HG03457 (cell line): Measurements from ENCODE around the gene LDLRAD4.

Experiments
- ATAC-seq: cut with Tn5 transposase; IDR thresholded peaks from one replicate; pipeline ENCODE4 v1.9.1; 2021; ENCODE audit warnings: moderate number of reproducible peaks; ENCODE audit not compliant: unreplicated experiment

LDLRAD4 gene

DNA sequence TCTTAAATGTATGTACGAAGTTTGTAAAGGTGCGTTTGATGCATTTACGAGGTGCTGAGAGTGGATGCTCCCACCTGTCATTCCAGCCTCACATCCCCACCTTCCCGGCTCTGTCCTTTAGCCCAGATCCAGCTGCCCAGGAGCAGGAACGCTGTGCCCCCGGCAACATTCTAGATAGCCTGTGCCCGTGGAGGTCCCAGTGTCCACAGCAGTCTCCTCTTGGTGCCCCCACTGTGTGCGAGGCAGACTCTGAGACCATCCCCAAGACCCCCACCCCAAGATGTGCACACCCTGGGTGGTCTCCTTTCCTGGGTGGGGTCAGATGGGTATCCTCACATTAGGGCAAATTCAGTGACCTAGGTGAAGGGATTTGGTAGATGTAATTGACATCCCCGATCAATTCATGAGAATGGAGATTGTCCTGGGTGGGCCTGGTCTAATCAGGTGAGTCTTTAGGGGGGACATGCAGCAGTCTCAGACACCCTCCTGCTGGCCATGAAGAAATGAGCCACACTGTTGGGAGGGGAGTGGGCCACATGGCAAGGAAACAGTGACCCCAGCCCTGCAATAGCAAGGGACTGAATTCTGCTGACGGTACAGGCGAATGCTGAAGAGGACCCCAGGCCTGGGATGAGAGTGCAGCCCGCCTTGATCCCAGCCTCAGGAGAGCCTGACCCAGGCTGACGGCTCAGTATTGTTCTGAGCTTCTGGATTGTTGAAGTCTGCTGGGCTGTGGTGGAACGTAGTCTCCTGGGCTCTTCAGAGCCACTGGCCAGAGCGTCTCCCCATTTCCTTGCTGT is 304.5 kb downstream of the LDLRAD4 start:
- ATAC-seq = no peak

DNA sequence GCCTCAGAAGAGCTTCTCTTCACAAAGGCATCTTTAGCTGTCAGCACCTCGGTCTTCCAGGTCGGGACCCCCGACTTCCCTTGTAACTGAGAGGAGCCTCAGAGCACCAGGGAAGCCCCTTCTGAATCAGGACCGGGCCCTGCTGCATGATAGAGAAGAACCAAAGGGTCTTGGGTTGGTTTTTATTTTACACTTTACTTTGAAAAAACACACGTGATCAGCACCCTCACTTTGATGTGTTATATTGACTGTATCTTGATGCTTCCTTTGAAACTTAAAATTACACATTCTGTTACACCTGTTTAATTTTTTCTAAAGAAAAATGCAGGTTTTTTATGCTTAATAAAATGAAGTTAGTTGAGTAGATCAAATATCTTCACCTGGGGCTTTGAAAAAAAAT is 305.5 kb downstream of the LDLRAD4 start:
- ATAC-seq = no peak

DNA sequence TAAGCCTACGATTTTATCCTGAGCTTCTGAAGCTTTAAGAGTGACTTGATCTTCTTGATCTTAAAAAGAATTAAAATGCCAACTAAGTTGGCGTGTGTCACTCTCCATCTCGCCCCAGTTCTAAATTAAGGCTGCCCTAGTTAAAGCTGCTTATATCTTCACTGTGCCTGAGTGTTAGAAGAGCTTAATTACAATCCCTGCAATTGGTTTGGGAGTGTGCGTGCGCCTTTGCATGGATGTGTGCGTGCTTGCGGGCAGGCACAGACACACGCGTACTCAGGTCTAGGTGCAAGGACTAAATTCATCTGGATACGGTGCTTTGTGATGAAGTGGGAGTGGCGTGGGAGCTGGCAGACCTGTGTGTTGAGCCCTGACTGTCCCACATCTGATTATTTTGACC is 306.3 kb downstream of the LDLRAD4 start:
- ATAC-seq = no peak

DNA sequence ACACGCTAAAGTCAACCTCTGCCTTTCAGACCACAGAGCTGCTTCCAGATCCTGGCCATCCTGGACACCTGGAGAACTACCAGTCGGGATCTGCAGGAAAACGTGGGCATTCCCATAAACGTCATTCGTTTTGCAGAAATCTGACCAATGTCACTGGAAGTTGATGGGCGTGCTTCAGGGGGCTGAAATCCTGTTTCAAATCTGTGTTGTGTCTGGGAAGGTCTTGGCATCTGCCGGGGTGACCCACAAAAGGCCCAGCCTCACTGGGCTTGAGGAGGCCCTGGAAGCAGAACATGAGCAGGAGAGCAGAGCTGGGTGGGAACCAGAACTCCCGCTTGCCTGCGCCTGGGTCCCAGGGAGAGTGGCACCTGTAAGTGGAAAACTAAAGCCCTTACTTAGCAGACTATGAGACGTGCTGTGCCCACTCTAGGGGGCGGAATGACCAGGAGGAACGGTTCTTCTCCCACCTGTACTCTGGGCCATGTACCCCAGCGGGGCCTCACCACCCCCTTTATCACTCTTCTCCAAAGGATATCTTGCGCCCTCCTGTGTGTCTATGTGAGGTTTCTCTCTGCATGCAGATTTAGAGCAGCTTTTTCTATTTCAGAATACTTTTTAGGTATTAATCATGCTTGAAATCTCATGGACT is 306.9 kb downstream of the LDLRAD4 start:
- ATAC-seq = no peak

DNA sequence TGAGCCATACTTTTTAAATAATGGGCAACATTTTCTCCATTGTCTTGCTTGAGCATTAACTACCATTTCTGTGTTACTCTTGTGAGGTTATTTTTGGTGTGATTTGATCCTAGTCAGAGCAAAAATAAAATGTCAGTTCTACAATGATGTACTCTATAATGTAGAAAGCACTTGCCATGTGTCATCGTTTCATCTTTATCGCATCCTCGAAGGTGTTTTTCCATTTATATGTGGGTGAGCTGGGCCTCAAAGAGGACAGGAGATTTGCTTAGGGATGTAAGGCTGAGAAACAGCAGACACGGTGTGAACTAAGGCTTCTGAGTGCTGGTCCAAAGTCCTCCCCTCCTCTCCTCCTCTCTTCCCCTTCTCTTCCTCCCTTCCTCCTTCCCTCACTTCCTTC is 308.0 kb downstream of the LDLRAD4 start:
- no peak for ATAC-seq

DNA sequence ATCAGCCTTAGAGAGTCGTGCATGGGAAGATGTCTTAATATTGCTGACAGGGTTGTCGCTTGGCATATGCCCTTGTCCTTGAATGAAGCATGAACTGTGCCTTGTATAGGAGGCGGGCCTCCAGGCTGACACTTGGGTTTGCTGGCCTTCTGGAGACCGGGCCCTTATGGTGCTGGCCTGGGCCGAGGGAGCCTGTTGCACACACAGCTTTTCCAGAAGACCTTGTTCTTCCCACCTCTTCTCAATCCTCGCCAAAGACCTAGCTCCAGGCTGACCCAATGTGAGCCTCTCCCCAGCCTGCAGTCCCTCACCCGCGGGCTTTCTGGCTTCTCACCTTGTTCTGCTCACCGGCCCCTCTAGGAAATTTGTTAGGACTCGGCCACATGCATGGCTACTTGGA is 308.7 kb downstream of the LDLRAD4 start:
- no peak for ATAC-seq

DNA sequence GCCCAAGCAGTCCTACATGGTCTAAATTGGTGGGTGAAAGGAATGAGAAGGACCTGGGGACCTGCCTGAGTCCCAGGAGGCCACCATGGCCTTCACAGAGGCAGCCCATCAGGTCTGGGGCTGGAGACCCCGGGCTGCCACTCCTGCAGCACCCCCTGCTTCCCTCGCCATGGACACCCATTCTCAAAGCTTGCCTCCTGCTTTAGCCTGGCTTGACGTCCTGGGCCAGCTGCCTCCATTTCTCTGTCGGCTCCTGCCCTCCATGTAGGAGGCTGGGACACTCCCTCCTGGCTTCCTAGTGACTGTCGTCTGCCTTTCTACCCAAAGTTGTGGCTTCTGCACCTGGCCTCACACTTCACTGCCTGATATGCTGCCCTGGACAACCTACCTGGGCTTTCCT is 309.2 kb downstream of the LDLRAD4 start:
- ATAC-seq = no peak

DNA sequence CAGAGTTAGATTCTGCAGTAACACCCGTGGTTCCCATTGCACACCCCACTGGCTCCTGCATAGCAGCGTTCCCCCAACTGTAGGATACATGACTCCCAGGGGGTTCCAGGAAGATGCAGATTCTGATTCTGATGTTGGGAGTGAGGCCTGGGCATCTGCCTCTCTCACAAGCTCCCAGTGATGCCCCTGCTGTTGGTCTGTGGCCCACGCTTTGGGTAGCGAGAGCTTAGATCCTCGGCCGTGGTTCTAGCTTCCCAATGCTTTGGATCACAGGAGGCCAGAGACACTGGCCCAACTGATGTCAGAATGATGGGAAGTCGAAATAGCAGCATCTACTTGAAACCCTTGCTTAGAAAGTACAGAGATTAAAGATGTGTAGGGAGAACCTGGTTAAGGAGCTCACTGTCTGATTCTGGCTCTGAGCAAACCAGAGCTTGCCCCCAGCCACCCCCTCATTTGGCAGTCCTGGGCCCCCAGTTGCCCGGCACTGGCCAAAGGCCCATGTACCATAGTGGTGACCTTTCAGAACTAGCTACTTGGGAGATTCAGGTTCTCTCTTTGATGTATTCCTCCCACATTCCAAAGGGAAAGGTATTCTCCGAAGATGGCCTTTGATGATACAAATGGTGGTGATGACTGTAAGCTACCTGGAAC is 310.3 kb downstream of the LDLRAD4 start:
- no peak for ATAC-seq

DNA sequence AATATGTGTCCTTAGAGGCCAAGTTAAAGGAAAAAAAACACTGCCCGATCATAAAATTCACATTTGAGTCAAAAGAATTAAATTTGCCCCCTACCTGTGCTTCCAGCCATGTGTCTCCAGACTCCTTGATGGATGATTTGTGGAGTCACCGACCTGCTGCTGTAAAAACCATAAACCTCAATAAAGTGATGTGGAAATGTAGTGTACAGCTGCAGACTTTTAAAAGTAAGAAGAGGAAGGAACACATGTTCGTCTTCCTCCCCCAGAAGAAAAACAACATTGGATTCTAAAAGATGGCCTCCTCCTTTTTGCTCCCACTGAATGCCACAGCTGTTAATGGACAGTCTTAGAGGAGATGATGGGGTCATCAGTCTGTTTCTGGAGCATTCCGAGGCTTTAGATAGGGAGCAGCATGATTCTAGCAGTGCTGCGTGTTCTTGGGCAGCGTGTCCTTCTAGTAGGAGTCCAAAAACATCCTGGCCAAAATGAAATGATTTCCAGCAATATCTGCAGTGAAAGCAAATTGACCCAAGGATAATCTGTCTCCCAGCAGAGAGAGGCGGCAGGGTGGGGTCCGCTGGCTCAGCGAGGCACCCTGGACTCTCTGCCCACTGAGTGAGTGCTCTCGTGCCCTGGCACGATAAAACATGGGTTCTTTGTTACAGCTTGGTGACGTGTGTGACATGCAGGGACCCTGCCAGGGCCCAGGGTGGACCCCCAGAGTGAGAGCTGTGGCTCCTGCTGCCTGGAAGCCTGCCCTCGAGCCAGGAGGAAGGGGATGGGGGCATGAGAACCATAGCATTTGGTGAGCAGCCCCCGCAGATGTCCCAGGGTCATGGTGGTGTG is 311.7 kb downstream of the LDLRAD4 start:
- no peak for ATAC-seq

DNA sequence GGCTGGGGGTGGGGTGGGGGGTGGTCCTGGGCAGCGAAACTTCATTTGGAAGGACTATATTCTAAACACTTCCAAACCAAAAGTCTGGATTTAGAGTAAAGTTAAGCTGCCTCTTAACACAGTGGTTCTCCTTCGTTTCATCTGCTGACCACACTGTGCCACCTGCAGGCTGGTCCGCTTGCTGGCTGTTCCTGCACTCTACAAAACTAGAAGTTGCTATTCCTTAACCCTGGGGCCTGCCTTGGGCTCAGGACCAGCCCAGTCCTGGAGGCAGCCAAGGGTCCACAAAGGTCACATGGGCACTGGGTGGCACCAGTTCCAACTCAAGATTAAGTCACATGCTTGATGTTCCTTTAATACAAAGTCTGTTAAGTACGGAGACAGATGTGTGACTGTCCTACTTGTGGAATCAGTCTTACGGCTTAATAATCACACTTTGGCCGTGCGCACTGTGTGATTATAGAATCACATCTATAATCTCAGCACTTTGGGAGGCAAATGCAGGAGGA is 312.4 kb downstream of the LDLRAD4 start:
- ATAC-seq = no peak

DNA sequence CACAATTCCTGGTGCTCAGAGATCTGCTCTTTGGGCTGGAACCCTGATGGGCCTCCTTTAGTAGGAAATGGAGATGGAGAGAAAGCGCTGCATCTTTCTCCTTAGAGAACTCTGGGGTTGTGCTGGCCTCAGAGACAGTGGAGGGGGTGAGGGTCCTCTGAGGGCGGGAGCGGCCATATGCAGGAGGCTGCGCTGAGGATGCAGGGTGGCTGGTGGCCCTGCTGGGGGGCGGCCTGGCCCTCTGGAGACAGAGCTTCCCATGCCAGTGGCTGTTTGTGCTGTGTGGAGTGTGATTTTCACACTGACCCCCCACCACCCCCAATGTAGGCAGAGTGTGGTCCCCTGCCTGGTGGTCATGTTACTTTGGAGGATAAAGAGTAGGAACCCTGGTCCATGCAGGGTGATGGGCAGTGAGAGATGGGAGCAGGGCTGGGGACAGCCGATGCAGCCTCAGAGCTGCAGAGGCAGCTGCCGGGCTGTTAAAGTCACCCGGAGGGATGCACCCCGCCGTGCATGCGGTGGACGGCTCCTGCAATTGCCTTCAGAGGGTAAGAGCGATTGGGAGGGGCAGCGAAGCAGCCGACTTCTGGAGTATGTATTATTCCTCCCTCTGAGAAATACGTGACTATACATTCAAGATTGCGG is 313.2 kb downstream of the LDLRAD4 start:
- no peak for ATAC-seq

DNA sequence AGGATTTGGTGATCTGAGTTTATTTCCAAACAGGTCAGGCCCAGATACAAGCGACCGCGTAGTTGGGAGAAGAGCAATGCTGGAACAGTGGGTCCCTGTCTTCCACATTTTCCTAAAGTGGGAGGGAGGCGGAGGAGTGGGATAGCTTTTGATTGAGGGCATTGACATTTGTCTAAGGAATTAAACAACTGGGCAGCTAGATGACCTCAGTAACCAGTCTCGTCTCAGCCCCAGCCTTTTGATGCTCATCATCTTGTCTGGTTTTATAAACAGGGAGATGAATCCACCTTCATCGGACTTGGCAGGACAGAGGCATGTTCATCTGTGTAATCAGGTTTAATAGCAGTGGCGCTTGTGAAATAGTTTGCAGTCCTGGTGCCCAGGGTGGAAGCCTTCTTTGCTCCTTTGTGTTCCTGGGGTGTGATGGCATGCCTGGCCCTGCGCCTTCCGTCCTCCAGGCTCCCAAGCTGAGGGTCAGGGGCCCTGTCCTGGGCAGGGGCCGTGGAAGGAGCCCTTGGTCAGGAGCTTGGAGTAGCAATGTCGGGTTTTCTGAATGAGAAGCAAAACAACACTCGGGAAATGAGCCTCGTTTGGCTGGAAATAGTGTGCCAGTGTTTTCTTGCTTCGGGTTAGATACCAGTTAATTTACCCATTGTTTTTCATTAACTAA is 314.0 kb downstream of the LDLRAD4 start:
- no peak for ATAC-seq

DNA sequence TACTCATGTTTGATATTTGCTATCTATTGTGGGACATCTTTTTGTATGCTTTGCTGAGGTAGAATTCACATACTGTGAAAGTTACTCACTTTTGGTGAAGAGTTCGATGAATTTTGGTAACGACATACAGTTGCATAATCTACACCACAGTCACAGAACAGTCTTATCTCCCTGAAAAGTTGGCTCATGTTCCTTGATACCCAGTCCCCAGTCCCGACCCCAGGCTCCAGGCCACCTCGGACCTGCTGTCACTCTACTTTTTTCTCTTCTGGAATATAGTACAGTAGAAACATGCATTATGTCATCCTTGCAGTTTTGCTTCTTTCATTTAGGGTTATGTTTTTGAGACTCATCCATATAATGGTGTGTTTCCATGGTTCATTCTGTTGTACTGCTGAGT is 316.1 kb downstream of the LDLRAD4 start:
- ATAC-seq = no peak

DNA sequence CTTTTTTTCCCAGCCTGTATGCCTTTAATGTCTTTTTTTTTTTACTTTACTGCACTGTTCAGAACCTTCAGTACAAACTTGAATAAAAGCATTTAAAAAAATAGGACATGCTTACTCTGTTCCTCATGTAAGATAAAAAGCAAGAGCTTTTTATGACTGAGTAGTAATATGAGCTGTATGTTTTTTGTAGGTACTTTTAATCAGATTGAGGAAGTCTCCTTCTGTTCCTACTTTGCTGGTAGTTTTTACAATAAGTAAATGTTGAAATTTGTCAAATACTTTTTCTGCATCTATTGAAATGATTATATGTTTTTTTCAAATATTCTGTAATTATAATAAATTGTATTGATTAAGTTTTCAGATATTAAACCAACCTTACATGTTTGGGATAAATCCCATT is 318.0 kb downstream of the LDLRAD4 start:
- no peak for ATAC-seq

DNA sequence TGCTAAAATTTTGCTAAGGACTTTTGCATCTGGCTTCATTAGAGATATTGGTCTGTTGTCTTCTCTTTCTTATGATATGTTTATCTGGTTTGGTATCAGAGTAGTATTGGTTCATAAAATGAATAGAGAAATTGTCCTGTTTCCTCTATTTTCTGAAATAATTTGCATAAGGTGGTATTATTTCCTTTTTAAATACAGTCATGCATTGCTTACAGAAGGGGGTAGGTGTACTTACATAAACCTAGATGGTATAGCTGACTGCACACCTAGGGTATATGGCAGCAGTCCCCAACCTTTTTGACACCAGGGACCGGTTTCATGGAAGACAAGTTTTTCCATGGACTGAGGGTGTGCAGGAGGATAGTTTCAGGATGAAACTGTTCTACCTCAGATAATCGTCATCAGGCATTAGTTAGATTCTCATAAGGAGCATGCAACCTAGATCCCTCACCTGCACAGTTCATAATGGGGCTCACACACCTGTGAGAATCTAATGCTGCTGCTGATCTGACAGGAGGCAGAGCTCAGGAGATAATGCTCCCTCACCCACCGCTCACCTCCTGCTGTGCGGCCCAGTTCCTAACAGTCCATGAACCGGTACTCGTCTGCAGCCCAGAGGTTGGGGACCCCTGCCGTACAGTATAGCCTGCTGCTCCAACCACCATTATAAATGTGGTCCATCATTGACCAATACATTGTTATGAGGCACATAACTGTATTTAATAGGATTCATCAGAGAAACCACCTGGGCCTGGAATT is 318.6 kb downstream of the LDLRAD4 start:
- no peak for ATAC-seq

DNA sequence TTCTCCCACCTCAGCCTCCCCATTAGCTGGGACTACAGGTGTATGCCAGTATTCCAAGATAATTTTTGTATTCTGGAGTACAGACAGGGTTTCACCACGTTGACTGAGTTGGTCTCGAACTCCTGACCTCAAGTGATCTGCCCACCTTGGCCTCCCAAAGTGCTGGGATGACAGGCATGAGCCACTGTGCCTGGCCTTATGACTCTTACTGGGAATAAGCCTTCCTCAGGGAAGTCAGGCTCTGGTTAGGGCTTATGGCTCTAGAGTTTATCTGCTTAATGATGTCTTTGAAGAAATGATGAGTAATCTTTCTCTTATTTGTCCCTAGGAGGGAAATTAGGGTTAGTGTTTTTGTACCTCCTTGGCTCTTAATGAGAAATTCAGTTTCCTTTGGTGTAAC is 320.1 kb downstream of the LDLRAD4 start:
- no peak for ATAC-seq

DNA sequence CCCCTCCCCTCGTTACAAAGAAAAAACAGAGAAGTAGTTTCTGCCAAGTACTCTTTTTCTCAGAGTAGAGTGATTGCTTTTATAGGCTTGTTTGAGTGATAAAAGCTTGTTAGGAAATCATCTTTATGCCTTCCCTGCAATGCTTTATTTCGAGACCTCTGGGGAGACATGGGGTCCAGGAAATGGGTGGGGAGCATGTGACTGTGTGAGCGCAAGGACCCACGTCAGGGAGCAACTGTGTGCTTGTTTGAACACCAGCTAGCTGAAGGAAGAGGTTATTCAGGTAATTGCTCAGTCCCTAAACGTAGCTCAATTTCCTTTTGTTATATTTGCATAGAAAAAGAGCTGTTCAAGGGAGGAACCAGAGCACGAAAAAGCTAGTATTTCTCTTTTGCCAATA is 320.5 kb downstream of the LDLRAD4 start:
- ATAC-seq = no peak

DNA sequence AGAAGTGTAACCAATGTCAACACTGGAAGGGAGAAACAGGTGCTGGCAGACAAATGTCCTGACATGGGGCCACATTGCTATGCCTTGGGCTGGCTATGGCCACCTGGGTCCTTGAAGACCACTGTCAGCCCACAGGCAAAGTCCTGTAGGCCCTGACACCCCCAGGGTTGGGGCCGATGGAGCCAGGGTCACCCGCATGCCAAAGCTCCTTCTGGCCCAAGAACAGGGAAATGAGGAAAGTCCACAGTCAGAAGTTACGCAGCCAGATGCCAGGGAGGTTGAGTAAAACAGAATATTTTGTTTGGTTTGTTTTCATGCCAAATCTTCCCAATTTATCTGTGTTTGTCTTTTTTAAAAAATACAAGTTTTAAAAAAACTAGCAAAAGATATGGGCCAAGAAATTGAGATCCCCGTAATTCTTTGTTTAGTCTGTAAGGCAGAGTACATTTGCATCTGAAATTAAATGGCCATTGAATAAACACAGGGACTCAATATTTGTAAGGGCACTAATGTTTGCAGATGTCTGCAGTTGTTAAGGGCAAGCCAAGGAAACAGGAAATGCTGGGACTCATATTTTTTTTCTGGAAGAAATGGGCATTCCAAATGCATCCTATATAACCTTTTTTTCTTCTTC is 321.4 kb downstream of the LDLRAD4 start:
- no peak for ATAC-seq
